Stimulated activated CD8-positive, alpha-beta memory T cell treated with anti-CD3 and anti-CD28 coated beads, Interleukin-15, amount 100 ng/mL, for 1 hour (primary cell): Measurements from ENCODE around the gene ICAM1.

Source experiments
- DNase-seq: peaks from one replicate; pipeline ENCODE4 v3.0.0-alpha.2; 2020; ENCODE audit warnings: low read depth

Gene ICAM1

GRCh38 chr19:10321874-10322835 lies 51.2 kb downstream of the ICAM1 start:
- no peak for DNase-seq

GRCh38 chr19:10325732-10326131 lies 54.8 kb downstream of the ICAM1 start:
- DNase-seq: no peak

- DNase-seq: no peak
Observed at GRCh38 chr19:10327793-10328192, 56.9 kb downstream of the ICAM1 start.

GRCh38 chr19:10328558-10329429 lies 57.9 kb downstream of the ICAM1 start:
- DNase-seq: no peak

GRCh38 chr19:10329555-10329954 lies 58.6 kb downstream of the ICAM1 start:
- DNase-seq: no peak

GRCh38 chr19:10332158-10332964 lies 61.4 kb downstream of the ICAM1 start:
- DNase-seq: no peak

- peak; percentile 95 for DNase-seq
Observed at GRCh38 chr19:10332965-10333757, 62.2 kb downstream of the ICAM1 start, which contains the start of gene RAVER1. Gene RAVER1 (minus strand): TSS chr19:10333529. CDS start chr19:10333507, 22 bp downstream.

GRCh38 chr19:10333758-10334587 lies 63.1 kb downstream of the ICAM1 start:
- no peak for DNase-seq

GRCh38 chr19:10334588-10335351 lies 63.9 kb downstream of the ICAM1 start:
- DNase-seq: no peak

- no peak for DNase-seq
Observed at GRCh38 chr19:10335352-10335985, 64.5 kb downstream of the ICAM1 start.
